A673 (cell line): ENCODE measurements around the gene PARP3. TPM values are rescaled to one million over a fixed set of nuclear protein-coding genes. Genes with fewer than 3 reads are reported as not detected.

Source experiments
- BruUV-seq: library from RNA; stranded (reverse); fragments of 400-500 nt; replicated peaks from 2 replicates; lab custom pipeline; 2021; lab: Mats Ljungman, UMichigan
- CTCF ChIA-PET: fragments of 300-600 bp; sonication (Branson Sonifier 250); formaldehyde crosslinking; loops from one replicate; lab custom pipeline; 2022; ENCODE audit warnings: antibody characterized with exemption; lab: Charles Lee
- POLR2A ChIA-PET: fragments of 300-600 bp; sonication (Branson Sonifier 250); formaldehyde crosslinking; loops from one replicate; lab custom pipeline; 2022; ENCODE audit warnings: antibody characterized with exemption; ENCODE audit not compliant: low non-redundant PET; lab: Charles Lee
- DNase-seq: peaks from one replicate; pipeline ENCODE4 v3.0.0-alpha.2; 2015; ENCODE audit warnings: low spot score
- H3K27ac ChIP-seq: fragments of 200-600 bp; sonication (generic); 2 replicates; pipeline ENCODE4 v1.5.1; 2016; ENCODE audit warnings: mixed run types, low read depth, mild to moderate bottlenecking, mixed read lengths, antibody characterized with exemption, low read length; ENCODE audit not compliant: poor library complexity, severe bottlenecking
- H3K27me3 ChIP-seq: fragments of 200-600 bp; sonication (generic); replicated peaks from 2 replicates; pipeline ENCODE4 v1.6.1; 2017; ENCODE audit warnings: mixed run types, low read depth, mild to moderate bottlenecking, mixed read lengths, antibody characterized with exemption, low read length; ENCODE audit not compliant: insufficient read depth, poor library complexity
- H3K36me3 ChIP-seq: fragments of 200-600 bp; sonication (generic); 2 replicates; pipeline ENCODE4 v1.6.1; 2016; ENCODE audit warnings: mixed run types, mild to moderate bottlenecking, mixed read lengths, antibody characterized with exemption, low read length; ENCODE audit not compliant: insufficient read depth, poor library complexity, severe bottlenecking
- H3K4me1 ChIP-seq: fragments of 200-600 bp; sonication (generic); 2 replicates; pipeline ENCODE4 v1.6.1; 2017; ENCODE audit warnings: mixed run types, mild to moderate bottlenecking, mixed read lengths, antibody characterized with exemption, low read length; ENCODE audit not compliant: insufficient read depth, poor library complexity, severe bottlenecking
- H3K4me3 ChIP-seq: fragments of 200-600 bp; sonication (generic); 2 replicates; pipeline ENCODE4 v1.5.1; 2016; ENCODE audit warnings: low read depth, mixed run types, mild to moderate bottlenecking, mixed read lengths, low read length; ENCODE audit not compliant: poor library complexity, severe bottlenecking
- H3K9me3 ChIP-seq: fragments of 200-600 bp; sonication (generic); 2 replicates; pipeline ENCODE4 v1.6.1; 2016; ENCODE audit warnings: mixed run types, low read depth, mild to moderate bottlenecking, mixed read lengths, antibody characterized with exemption, low read length; ENCODE audit not compliant: poor library complexity, severe bottlenecking
- CTCF ChIP-seq: fragments of 300-800, 200-600 bp; sonication (generic); conservative IDR thresholded peaks from 2 replicates; pipeline ENCODE4 v1.5.1; 2017; ENCODE audit warnings: low read depth, mild to moderate bottlenecking, antibody characterized with exemption, low read length, moderate library complexity, mixed read lengths
- EZH2 ChIP-seq: fragments of 200-600 bp; sonication (generic); IDR thresholded peaks from 2 replicates; pipeline ENCODE4 v1.6.1; 2017; ENCODE audit warnings: borderline replicate concordance, low read depth, mild to moderate bottlenecking, mixed read lengths, antibody characterized with exemption, low read length; ENCODE audit not compliant: poor library complexity, severe bottlenecking
- intact Hi-C: fragments of 100-400 bp; cut with micrococcal nuclease; formaldehyde crosslinking; loops from one replicate; pipeline ENCODE4 v1.10.0; 2022; ENCODE audit not compliant: unreplicated experiment
- total RNA-seq: library from RNA; stranded (reverse); gene quantifications from 2 replicates; pipeline ENCODE4 v1.2.3, GENCODE V29; 2021

Gene PARP3
- total RNA-seq, 1 experiment from 2014 or later, result 3.4 TPM

GRCh38 chr3:51904034-51904823, 37.9 kb upstream of the PARP3 start:
- Histone ChIP-seq H3K27me3 (peaks cover 6% of the 10 kb centered on the region), H3K4me3 (no peak overlapping the region), H3K4me1 (no peaks in the 10 kb centered on the region), H3K27ac (no peak overlapping the region), H3K36me3 (no peaks in the 10 kb centered on the region), H3K9me3 (no peaks in the 10 kb centered on the region)
- BruUV-seq, result no TSS peak
- ChIA-PET CTCF (no interaction called here), POLR2A (no interaction called here)
- intact Hi-C loops, result no loop called here
- DNase-seq, result no peak
- no peak for TF ChIP-seq CTCF
- TF ChIP-seq EZH2, result no peak

- intact Hi-C loops, result no loop called here
- TF ChIP-seq CTCF, result no peak
- no peak for TF ChIP-seq EZH2
- Histone ChIP-seq H3K27ac (no peak overlapping the region), H3K4me1 (no peaks in the 10 kb centered on the region), H3K36me3 (no peaks in the 10 kb centered on the region), H3K4me3 (no peak overlapping the region), H3K9me3 (no peaks in the 10 kb centered on the region), H3K27me3 (no peaks in the 10 kb centered on the region)
- no TSS peak for BruUV-seq
- ChIA-PET POLR2A (no interaction called here), CTCF (no interaction called here)
- no peak for DNase-seq
Measured at GRCh38 chr3:51908026-51908425, 34.1 kb upstream of the PARP3 start.

- ChIA-PET POLR2A (no interaction called here), CTCF (no interaction called here)
- intact Hi-C loops, result no loop called here
- DNase-seq, result no peak
- H3K4me3 ChIP-seq, result no peak overlapping the region
- no peak overlapping the region for H3K27ac ChIP-seq
- no peaks in the 10 kb centered on the region for H3K27me3 ChIP-seq
- BruUV-seq, result no TSS peak
- no peaks in the 10 kb centered on the region for H3K9me3 ChIP-seq
- no peaks in the 10 kb centered on the region for H3K4me1 ChIP-seq
- no peak for TF ChIP-seq CTCF
- TF ChIP-seq EZH2, result no peak
- no peaks in the 10 kb centered on the region for H3K36me3 ChIP-seq
Measured at GRCh38 chr3:51916418-51916817, 25.7 kb upstream of the PARP3 start.
